HEK293 (cell line): ENCODE data around the gene HBEGF.

ENCODE experiments used
- AEBP2 ChIP-seq: fragments of 450-650 bp; formaldehyde crosslinking; IDR thresholded peaks from 2 replicates; pipeline ENCODE4 v1.5.1; 2016; ENCODE audit warnings: missing biosample characterization, missing genetic modification characterization, borderline replicate concordance
- EGR2 ChIP-seq: fragments of 450-650 bp; formaldehyde crosslinking; IDR thresholded peaks from 2 replicates; pipeline ENCODE4 v1.5.1; 2016; ENCODE audit warnings: low read depth, missing biosample characterization, missing genetic modification characterization
- FEZF1 ChIP-seq: fragments of 450-650 bp; formaldehyde crosslinking; IDR thresholded peaks from 2 replicates; pipeline ENCODE4 v1.5.1; 2016; ENCODE audit warnings: missing biosample characterization, missing genetic modification characterization
- HIC1 ChIP-seq: fragments of 450-650 bp; formaldehyde crosslinking; IDR thresholded peaks from 2 replicates; pipeline ENCODE4 v1.5.1; 2016; ENCODE audit warnings: missing biosample characterization, missing genetic modification characterization
- KLF9 ChIP-seq: fragments of 450-650 bp; formaldehyde crosslinking; IDR thresholded peaks from 2 replicates; pipeline ENCODE4 v1.5.1; 2016; ENCODE audit warnings: missing biosample characterization, missing genetic modification characterization, low read depth
- MEIS1 ChIP-seq: sonication (generic); formaldehyde crosslinking; IDR thresholded peaks from 2 replicates; pipeline ENCODE4 v1.8.1; 2022; ENCODE audit warnings: missing genetic modification reagents, mild to moderate bottlenecking, borderline replicate concordance
- REPIN1 ChIP-seq: fragments of 450-650 bp; formaldehyde crosslinking; IDR thresholded peaks from 2 replicates; pipeline ENCODE4 v1.5.1; 2017; ENCODE audit warnings: missing biosample characterization, missing genetic modification characterization, low read depth
- TRIM28 ChIP-seq: IDR thresholded peaks from 2 replicates; pipeline ENCODE4 v1.6.1; 2011; ENCODE audit warnings: low read length, control low read depth, borderline replicate concordance
- ZBTB44 ChIP-seq: fragments of 450-650 bp; IDR thresholded peaks from 2 replicates; pipeline ENCODE4 v1.5.1; 2018; ENCODE audit warnings: missing biosample characterization, mild to moderate bottlenecking, missing genetic modification characterization
- ZBTB6 ChIP-seq: fragments of 450-650 bp; formaldehyde crosslinking; IDR thresholded peaks from 2 replicates; pipeline ENCODE4 v1.5.1; 2017; ENCODE audit warnings: missing biosample characterization, missing genetic modification characterization
- ZBTB8A ChIP-seq: fragments of 450-650 bp; formaldehyde crosslinking; IDR thresholded peaks from 2 replicates; pipeline ENCODE4 v1.5.1; 2016; ENCODE audit warnings: missing biosample characterization, missing genetic modification characterization
- ZEB2 ChIP-seq: fragments of 450-650 bp; formaldehyde crosslinking; IDR thresholded peaks from 2 replicates; pipeline ENCODE4 v1.5.1; 2016; ENCODE audit warnings: missing biosample characterization, missing genetic modification characterization
- ZFP41 ChIP-seq: fragments of 450-650 bp; formaldehyde crosslinking; IDR thresholded peaks from 2 replicates; pipeline ENCODE4 v1.5.1; 2016; ENCODE audit warnings: missing biosample characterization, missing genetic modification characterization, borderline replicate concordance
- ZIC2 ChIP-seq: fragments of 450-650 bp; formaldehyde crosslinking; IDR thresholded peaks from 2 replicates; pipeline ENCODE4 v1.5.1; 2016; ENCODE audit warnings: missing biosample characterization, missing genetic modification characterization
- ZNF112 ChIP-seq: fragments of 450-650 bp; formaldehyde crosslinking; IDR thresholded peaks from 2 replicates; pipeline ENCODE4 v1.5.0; 2017; ENCODE audit warnings: missing biosample characterization, missing genetic modification characterization
- ZNF148 ChIP-seq: fragments of 450-650 bp; formaldehyde crosslinking; IDR thresholded peaks from 2 replicates; pipeline ENCODE4 v1.5.0; 2017; ENCODE audit warnings: missing biosample characterization, missing genetic modification characterization, borderline replicate concordance
- ZNF214 ChIP-seq: fragments of 450-650 bp; formaldehyde crosslinking; IDR thresholded peaks from 2 replicates; pipeline ENCODE4 v1.5.1; 2017; ENCODE audit warnings: missing biosample characterization, mild to moderate bottlenecking, missing genetic modification characterization, borderline replicate concordance
- ZNF248 ChIP-seq: fragments of 450-650 bp; formaldehyde crosslinking; IDR thresholded peaks from 2 replicates; pipeline ENCODE4 v1.5.1; 2017; ENCODE audit warnings: missing biosample characterization, missing genetic modification characterization
- ZNF335 ChIP-seq: fragments of 450-650 bp; formaldehyde crosslinking; conservative IDR thresholded peaks from 2 replicates; pipeline ENCODE4 v1.5.1; 2016; ENCODE audit warnings: missing biosample characterization, missing genetic modification characterization
- ZNF48 ChIP-seq: fragments of 450-650 bp; formaldehyde crosslinking; IDR thresholded peaks from 2 replicates; pipeline ENCODE4 v1.5.1; 2016; ENCODE audit warnings: missing biosample characterization, missing genetic modification characterization
- ZNF529 ChIP-seq: fragments of 450-650 bp; formaldehyde crosslinking; IDR thresholded peaks from 2 replicates; pipeline ENCODE4 v1.5.1; 2017; ENCODE audit warnings: missing genetic modification characterization, missing biosample characterization; ENCODE audit not compliant: insufficient replicate concordance
- ZNF549 ChIP-seq: fragments of 450-650 bp; IDR thresholded peaks from 2 replicates; pipeline ENCODE4 v1.5.1; 2018; ENCODE audit warnings: missing biosample characterization, missing genetic modification characterization, mild to moderate bottlenecking, inconsistent platforms, moderate library complexity
- ZNF621 ChIP-seq: fragments of 450-650 bp; formaldehyde crosslinking; IDR thresholded peaks from 2 replicates; pipeline ENCODE4 v1.5.1; 2017; ENCODE audit warnings: missing biosample characterization, missing genetic modification characterization
- ZNF654 ChIP-seq: fragments of 450-650 bp; formaldehyde crosslinking; IDR thresholded peaks from 2 replicates; pipeline ENCODE4 v1.5.1; 2016; ENCODE audit warnings: low read depth, missing biosample characterization, missing genetic modification characterization
- ZNF660 ChIP-seq: fragments of 450-650 bp; IDR thresholded peaks from 2 replicates; pipeline ENCODE4 v1.5.1; 2018; ENCODE audit warnings: missing biosample characterization, mild to moderate bottlenecking, missing genetic modification characterization
- ZNF791 ChIP-seq: fragments of 450-650 bp; formaldehyde crosslinking; IDR thresholded peaks from 2 replicates; pipeline ENCODE4 v1.5.1; 2016; ENCODE audit warnings: missing biosample characterization, missing genetic modification characterization
- ZSCAN16 ChIP-seq: fragments of 450-650 bp; formaldehyde crosslinking; IDR thresholded peaks from 2 replicates; pipeline ENCODE4 v1.5.1; 2016; ENCODE audit warnings: missing biosample characterization, missing genetic modification characterization
- ZSCAN30 ChIP-seq: fragments of 450-650 bp; IDR thresholded peaks from 2 replicates; pipeline ENCODE4 v1.5.1; 2018; ENCODE audit warnings: missing biosample characterization, mild to moderate bottlenecking, missing genetic modification characterization, moderate library complexity
- ZSCAN4 ChIP-seq: fragments of 450-650 bp; formaldehyde crosslinking; IDR thresholded peaks from 2 replicates; pipeline ENCODE4 v1.5.1; 2017; ENCODE audit warnings: missing biosample characterization, missing genetic modification characterization

Gene HBEGF

GRCh38 chr5:140357726-140358093 lies 11.3 kb upstream of the HBEGF start (continued):
- TF ChIP-seq REPIN1 (tag by site-specific recombination) (no peak), HIC1 (tag by site-specific recombination) (no peak), ZSCAN30 (tag by site-specific recombination) (peak; percentile 86; the same call in 1 of the 2 replicates), ZNF48 (no peak), EGR2 (no peak), KLF9 (tag by site-specific recombination) (no peak), ZSCAN4 (tag by site-specific recombination) (peak; percentile 73), ZIC2 (tag by site-specific recombination) (no peak), ZNF529 (no peak), ZSCAN16 (tag by site-specific recombination) (no peak), FEZF1 (tag by site-specific recombination) (peak; percentile 70), ZEB2 (tag by site-specific recombination) (peak; percentile 84), ZNF791 (tag by site-specific recombination) (no peak), ZBTB8A (peak; percentile 58; the same call in 1 of the 2 replicates), ZFP41 (tag by site-specific recombination) (no peak), ZNF654 (tag by site-specific recombination) (peak; percentile 71), ZNF214 (tag by site-specific recombination) (no peak), ZBTB6 (tag by site-specific recombination) (peak; percentile 36; the same call in 1 of the 2 replicates), MEIS1 (CRISPR knock-in tag) (no peak), AEBP2 (tag by site-specific recombination) (no peak), ZNF335 (tag by site-specific recombination) (peak; percentile 77), TRIM28 (no peak), ZNF660 (peak; percentile 74; the same call in 1 of the 2 replicates), ZNF621 (tag by site-specific recombination) (no peak), ZNF112 (tag by site-specific recombination) (no peak), ZNF549 (tag by site-specific recombination) (no peak), ZNF148 (tag by site-specific recombination) (no peak), ZBTB44 (no peak), ZNF248 (tag by site-specific recombination) (no peak)
